ENCODE data around the gene ACCS.

The ACCS gene

GRCh38 chr11:44094260-44094868 lies 28.3 kb downstream of the ACCS start:
- DNase-seq (ENCODE audit: low read depth): no peak

GRCh38 chr11:44095506-44096359 lies 29.7 kb downstream of the ACCS start, which contains the start of gene EXT2:
EXT2 (plus strand) TSS chr11:44095678; CDS start chr11:44107713, 12,035 bp downstream.
- DNase-seq (ENCODE audit: low read depth): no peak

- peak; percentile 60 for DNase-seq (ENCODE audit: low read depth)
Measured at GRCh38 chr11:44096360-44097185, 30.5 kb downstream of the ACCS start.

- DNase-seq (ENCODE audit: low read depth): no peak
Measured at GRCh38 chr11:44097821-44098220, 31.8 kb downstream of the ACCS start.

- DNase-seq (ENCODE audit: low read depth): no peak
Measured at GRCh38 chr11:44101098-44101497, 35.0 kb downstream of the ACCS start.

GRCh38 chr11:44104481-44105294 lies 38.6 kb downstream of the ACCS start:
- peak; percentile 37 for DNase-seq (ENCODE audit: low read depth)

- DNase-seq (ENCODE audit: low read depth): no peak
Measured at GRCh38 chr11:44108260-44108659, 42.2 kb downstream of the ACCS start.

GRCh38 chr11:44110231-44110679 lies 44.2 kb downstream of the ACCS start:
- no peak for DNase-seq (ENCODE audit: low read depth)

- DNase-seq (ENCODE audit: low read depth): peak; percentile 53
Measured at GRCh38 chr11:44112091-44112821, 46.2 kb downstream of the ACCS start.

GRCh38 chr11:44113018-44113417 lies 46.9 kb downstream of the ACCS start:
- DNase-seq (ENCODE audit: low read depth): no peak

- DNase-seq (ENCODE audit: low read depth): no peak
Measured at GRCh38 chr11:44113572-44113971, 47.5 kb downstream of the ACCS start.

GRCh38 chr11:44116234-44116830 lies 50.3 kb downstream of the ACCS start:
- no peak for DNase-seq (ENCODE audit: low read depth)

GRCh38 chr11:44120169-44120568 lies 54.1 kb downstream of the ACCS start:
- DNase-seq (ENCODE audit: low read depth): no peak

GRCh38 chr11:44125598-44125997 lies 59.5 kb downstream of the ACCS start:
- no peak for DNase-seq (ENCODE audit: low read depth)

GRCh38 chr11:44126304-44126703 lies 60.2 kb downstream of the ACCS start:
- DNase-seq (ENCODE audit: low read depth): no peak

- DNase-seq (ENCODE audit: low read depth): no peak
Measured at GRCh38 chr11:44127130-44127529, 61.1 kb downstream of the ACCS start.

GRCh38 chr11:44128729-44129128 lies 62.7 kb downstream of the ACCS start:
- no peak for DNase-seq (ENCODE audit: low read depth)

GRCh38 chr11:44130751-44131150 lies 64.7 kb downstream of the ACCS start:
- no peak for DNase-seq (ENCODE audit: low read depth)

- DNase-seq (ENCODE audit: low read depth): no peak
Measured at GRCh38 chr11:44133335-44133946, 67.4 kb downstream of the ACCS start.

All from HS-5 (cell line).